GM23248 (cell line): Measurements from ENCODE around the gene MYLK3.

Experiments
- EZH2 ChIP-seq: fragments of 200-600 bp; sonication (generic); IDR thresholded peaks from 2 replicates; pipeline ENCODE4 v1.6.1; 2018; ENCODE audit warnings: antibody characterized with exemption, mild to moderate bottlenecking; ENCODE audit not compliant: insufficient read depth, poor library complexity, severe bottlenecking
- EZH2phosphoT487 ChIP-seq: fragments of 200-600 bp; sonication (generic); IDR thresholded peaks from 2 replicates; pipeline ENCODE4 v1.6.1; 2018; ENCODE audit warnings: antibody characterized with exemption, moderate library complexity, mild to moderate bottlenecking, low read depth; ENCODE audit not compliant: insufficient read depth

GRCh38 chr16:46711106-46712058 is 36.8 kb downstream of the MYLK3 start:
- TF ChIP-seq EZH2phosphoT487 (no peak), EZH2 (no peak)
